ENCODE measurements around the gene SAE1. TPM values are rescaled to one million over a fixed set of nuclear protein-coding genes. Genes with fewer than 3 reads are reported as not detected.
A peak's percentile ranks its signal among the peaks of the same experiment; 100 is the strongest.

The SAE1 gene
- total and polyA plus RNA-seq, 10 of the 15 experiments (the other 5 are each of a cell fraction or from before 2014, with no cell fraction given): 62.0 to 246 (median 148) TPM

GRCh38 chr19:47230054-47230920, 99.7 kb downstream of the SAE1 start (continued):
- TF ChIP-seq STAT3 (IDR thresholded peaks at IDR 0.05; ENCODE audit: low read depth, low read length) (no peak), FOXM1 (IDR thresholded peaks at IDR 0.05; ENCODE audit: low read depth, low read length) (no peak), TBL1XR1 (IDR thresholded peaks at IDR 0.05; ENCODE audit: low read depth, low read length) (no peak; the same call in 1 of the 2 replicates), TAF1 (IDR thresholded peaks at IDR 0.05; ENCODE audit: borderline replicate concordance, low read depth, low read length) (no peak), JUND (IDR thresholded peaks at IDR 0.05; ENCODE audit: low read depth, low read length) (no peak), MTA2 (IDR thresholded peaks at IDR 0.05; ENCODE audit: low read depth) (no peak), ZSCAN29 (IDR thresholded peaks at IDR 0.05) (0 out of 2 replicates have a peak, but pooled peaks have one; percentile 13), KDM1A (IDR thresholded peaks at IDR 0.05; ENCODE audit: borderline replicate concordance) (no peak)
- TF ChIP-seq, protein P1, sequence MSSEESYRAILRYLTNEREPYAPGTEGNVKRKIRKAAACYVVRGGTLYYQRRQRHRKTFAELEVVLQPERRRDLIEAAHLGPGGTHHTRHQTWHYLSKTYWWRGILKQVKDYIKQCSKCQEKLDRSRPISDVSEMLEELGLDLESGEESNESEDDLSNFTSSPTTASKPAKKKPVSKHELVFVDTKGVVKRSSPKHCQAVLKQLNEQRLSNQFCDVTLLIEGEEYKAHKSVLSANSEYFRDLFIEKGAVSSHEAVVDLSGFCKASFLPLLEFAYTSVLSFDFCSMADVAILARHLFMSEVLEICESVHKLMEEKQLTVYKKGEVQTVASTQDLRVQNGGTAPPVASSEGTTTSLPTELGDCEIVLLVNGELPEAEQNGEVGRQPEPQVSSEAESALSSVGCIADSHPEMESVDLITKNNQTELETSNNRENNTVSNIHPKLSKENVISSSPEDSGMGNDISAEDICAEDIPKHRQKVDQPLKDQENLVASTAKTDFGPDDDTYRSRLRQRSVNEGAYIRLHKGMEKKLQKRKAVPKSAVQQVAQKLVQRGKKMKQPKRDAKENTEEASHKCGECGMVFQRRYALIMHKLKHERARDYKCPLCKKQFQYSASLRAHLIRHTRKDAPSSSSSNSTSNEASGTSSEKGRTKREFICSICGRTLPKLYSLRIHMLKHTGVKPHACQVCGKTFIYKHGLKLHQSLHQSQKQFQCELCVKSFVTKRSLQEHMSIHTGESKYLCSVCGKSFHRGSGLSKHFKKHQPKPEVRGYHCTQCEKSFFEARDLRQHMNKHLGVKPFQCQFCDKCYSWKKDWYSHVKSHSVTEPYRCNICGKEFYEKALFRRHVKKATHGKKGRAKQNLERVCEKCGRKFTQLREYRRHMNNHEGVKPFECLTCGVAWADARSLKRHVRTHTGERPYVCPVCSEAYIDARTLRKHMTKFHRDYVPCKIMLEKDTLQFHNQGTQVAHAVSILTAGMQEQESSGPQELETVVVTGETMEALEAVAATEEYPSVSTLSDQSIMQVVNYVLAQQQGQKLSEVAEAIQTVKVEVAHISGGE (CRISPR knock-in tag; IDR thresholded peaks at IDR 0.05): no peak

DNA sequence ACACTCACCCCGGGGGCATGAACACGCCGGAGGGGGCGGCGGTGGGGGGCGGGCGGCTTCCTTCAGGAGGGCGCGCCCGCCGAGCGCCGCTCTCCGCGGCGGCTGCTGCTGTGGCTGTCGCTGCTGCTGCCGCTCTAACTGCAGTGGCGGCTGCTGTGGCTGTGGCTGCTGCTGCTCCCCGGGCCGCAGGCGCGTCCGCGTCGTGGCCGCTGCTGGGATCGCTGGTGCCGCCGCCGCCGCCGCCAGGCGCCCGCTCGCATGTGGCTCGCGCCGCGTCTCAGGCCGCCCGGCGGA, 100.2 kb downstream of the SAE1 start, which contains the start of gene BBC3:
TSS of gene BBC3 (minus strand) at position 279 of the 294 bp plus-strand sequence. CDS start 2,768 bp downstream, outside the sequence.
- H3K4me2 ChIP-seq (ENCODE audit: control insufficient read depth, insufficient read depth): peak within 1 kb of the TSS; percentile 94
- BruUV-seq (replicated peaks): no TSS peak
- intact Hi-C loops (cut with micrococcal nuclease; ENCODE audit: unreplicated experiment) (loop anchor here (1.0 kb wide), 1 partner anchor 10 kb away; no protein-coding TSS in a partner anchor), in situ Hi-C loops (cut with MboI) (no loop called here)
- H4K20me1 ChIP-seq (ENCODE audit: control insufficient read depth, insufficient read depth): no peaks in the 10 kb centered on the region
- ChIA-PET SMC1A (ENCODE audit: uncharacterized antibody, unreplicated experiment) (no interaction called here), POLR2A (no interaction called here), RAD21 (ENCODE audit: unreplicated experiment) (no interaction called here), CTCF (no interaction called here)
- H3K27me3 ChIP-seq (replicated peaks in 1 of 2; ENCODE audit: control insufficient read depth in 2 of 2, insufficient read depth in 2 of 2, low read length in 1 of 2): no peaks in the 10 kb centered on the region
- peak within 1 kb of the TSS; percentile 88 for H2AFZ ChIP-seq (ENCODE audit: control insufficient read depth, low read depth, low read length)
- FAIRE-seq: no peak
- H3K4me3 ChIP-seq: peak within 1 kb of the TSS; percentile 91
- peaks cover 44% of the 10 kb centered on the region for H3K4me1 ChIP-seq (ENCODE audit: control insufficient read depth, insufficient read depth, low read length)
- peak within 1 kb of the TSS; percentile 88 for H3K27ac ChIP-seq (ENCODE audit: control insufficient read depth, insufficient read depth)
- no peaks in the 10 kb centered on the region for H3K36me3 ChIP-seq (ENCODE audit: control insufficient read depth in 2 of 2, insufficient read depth in 2 of 2, low read length in 1 of 2)
- DNase-seq (ENCODE audit: low read depth, low spot score): no peak
- H3K9me3 ChIP-seq (replicated peaks; ENCODE audit: control insufficient read depth, insufficient read depth, low read length): no peaks in the 10 kb centered on the region; the same call in 2 of the 3 replicates
- whole genome bisulfite sequencing (ENCODE audit: insufficient coverage, insufficient replicate concordance, low lambda C conversion rate, missing lambda C conversion rate): under 1% methylated on average over 37 of the region's 43 CpGs
- no peak for ATAC-seq
- H3K9ac ChIP-seq (ENCODE audit: control insufficient read depth, insufficient read depth, low read length): peak within 1 kb of the TSS; percentile 68
- H3K79me2 ChIP-seq (ENCODE audit: control insufficient read depth, insufficient read depth, low read length): peaks cover 27% of the 10 kb centered on the region
- TF ChIP-seq, protein P2, sequence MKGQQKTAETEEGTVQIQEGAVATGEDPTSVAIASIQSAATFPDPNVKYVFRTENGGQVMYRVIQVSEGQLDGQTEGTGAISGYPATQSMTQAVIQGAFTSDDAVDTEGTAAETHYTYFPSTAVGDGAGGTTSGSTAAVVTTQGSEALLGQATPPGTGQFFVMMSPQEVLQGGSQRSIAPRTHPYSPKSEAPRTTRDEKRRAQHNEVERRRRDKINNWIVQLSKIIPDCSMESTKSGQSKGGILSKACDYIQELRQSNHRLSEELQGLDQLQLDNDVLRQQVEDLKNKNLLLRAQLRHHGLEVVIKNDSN (IDR thresholded peaks at IDR 0.05; ENCODE audit: borderline replicate concordance, extremely low read length, insufficient read depth, low read depth, low read length): no peak
- TF ChIP-seq BCLAF1 (IDR thresholded peaks at IDR 0.05) (no peak), ZBED1 (IDR thresholded peaks at IDR 0.05; ENCODE audit: borderline replicate concordance) (no peak), POLR2AphosphoS5 (IDR thresholded peaks at IDR 0.05; ENCODE audit: low read length) (no peak), SREBF2 (IDR thresholded peaks at IDR 0.05; ENCODE audit: low read length) (no peak), POLR2AphosphoS2 (IDR thresholded peaks at IDR 0.05; ENCODE audit: low read depth, low read length) (peak; percentile 80; the same call in 1 of the 2 replicates), DPF2 (IDR thresholded peaks at IDR 0.05) (0 out of 2 replicates have a peak, but pooled peaks have one; percentile 21), POLR2A (IDR thresholded peaks at IDR 0.05; ENCODE audit: low read depth, low read length) (peak; percentile 12; the same call in 1 of the 2 replicates)

Measured in GM12878 (cell line).